Neural progenitor cell (in vitro differentiated cells): Measurements from ENCODE around the gene PUS10.

Source experiments
- EZH2 ChIP-seq: fragments of 200-600 bp; sonication (generic); IDR thresholded peaks from 2 replicates; pipeline ENCODE4 v1.6.1; 2017; ENCODE audit warnings: antibody characterized with exemption, mild to moderate bottlenecking, moderate library complexity
- EZH2phosphoT487 ChIP-seq: fragments of 200-600 bp; sonication (generic); IDR thresholded peaks from 2 replicates; pipeline ENCODE4 v1.6.1; 2017; ENCODE audit warnings: antibody characterized with exemption
- TF ChIP-seq, protein P1 (sequence below): fragments of 200-600 bp; sonication (generic); IDR thresholded peaks from 2 replicates; pipeline ENCODE4 v1.5.1; 2017; ENCODE audit warnings: antibody characterized with exemption, mild to moderate bottlenecking

DNA sequence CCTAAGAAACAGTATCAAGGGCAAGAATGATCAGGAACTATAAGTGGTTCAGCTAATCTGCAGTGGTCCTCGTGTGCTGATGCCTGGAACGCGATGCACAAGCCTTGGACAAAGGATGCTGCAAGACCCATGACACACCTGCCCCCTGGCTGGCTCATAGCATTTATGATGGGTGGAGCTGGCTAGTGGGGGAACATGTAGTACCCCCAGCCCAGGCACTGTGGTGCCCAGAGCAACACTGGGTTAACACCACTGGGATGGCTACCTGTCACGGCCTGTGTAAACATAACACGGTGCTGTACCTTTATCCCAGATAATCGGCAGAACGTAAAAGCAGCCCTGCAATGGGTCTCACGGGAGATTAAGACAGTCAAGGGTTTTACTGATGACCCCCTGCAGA, 60.8 kb downstream of the PUS10 start:
- TF ChIP-seq, protein P1, sequence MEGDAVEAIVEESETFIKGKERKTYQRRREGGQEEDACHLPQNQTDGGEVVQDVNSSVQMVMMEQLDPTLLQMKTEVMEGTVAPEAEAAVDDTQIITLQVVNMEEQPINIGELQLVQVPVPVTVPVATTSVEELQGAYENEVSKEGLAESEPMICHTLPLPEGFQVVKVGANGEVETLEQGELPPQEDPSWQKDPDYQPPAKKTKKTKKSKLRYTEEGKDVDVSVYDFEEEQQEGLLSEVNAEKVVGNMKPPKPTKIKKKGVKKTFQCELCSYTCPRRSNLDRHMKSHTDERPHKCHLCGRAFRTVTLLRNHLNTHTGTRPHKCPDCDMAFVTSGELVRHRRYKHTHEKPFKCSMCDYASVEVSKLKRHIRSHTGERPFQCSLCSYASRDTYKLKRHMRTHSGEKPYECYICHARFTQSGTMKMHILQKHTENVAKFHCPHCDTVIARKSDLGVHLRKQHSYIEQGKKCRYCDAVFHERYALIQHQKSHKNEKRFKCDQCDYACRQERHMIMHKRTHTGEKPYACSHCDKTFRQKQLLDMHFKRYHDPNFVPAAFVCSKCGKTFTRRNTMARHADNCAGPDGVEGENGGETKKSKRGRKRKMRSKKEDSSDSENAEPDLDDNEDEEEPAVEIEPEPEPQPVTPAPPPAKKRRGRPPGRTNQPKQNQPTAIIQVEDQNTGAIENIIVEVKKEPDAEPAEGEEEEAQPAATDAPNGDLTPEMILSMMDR, result no peak
- TF ChIP-seq EZH2phosphoT487 (no peak), EZH2 (no peak)
